Measurements from ENCODE around the gene RAMACL. TPM values are rescaled to one million over a fixed set of nuclear protein-coding genes. Genes with fewer than 3 reads are reported as not detected.

RAMACL gene
- total and polyA plus RNA-seq, 2 donors (not counting 1 experiment from before 2014, with no cell fraction given): 2.7 TPM; not detected in 1

- ATAC-seq (ENCODE audit: low read depth) (no peak), DNase-seq (no peak)
- POLR2A ChIA-PET: no interaction called here
- intact Hi-C loops (cut with micrococcal nuclease): no loop called here
- Histone ChIP-seq H3K4me1 (ENCODE audit: control insufficient read depth in 2 of 2, insufficient read depth in 2 of 2, low read length in 2 of 2) (peaks cover 11 to 16% of the 10 kb centered on the region in 2 donors), H3K79me2 (ENCODE audit: control insufficient read depth, insufficient read depth, low read length) (no peaks in the 10 kb centered on the region), H3K4me2 (replicated peaks; ENCODE audit: low read depth, low read length, poor library complexity, severe bottlenecking) (no peak overlapping the region), H3K27me3 (replicated peaks in 1 of 4; ENCODE audit: control extremely low read depth in 1 of 4, control insufficient read depth in 3 of 4, insufficient read depth in 4 of 4, low read length in 3 of 4) (peaks cover 0 to 58% (median 27%) of the 10 kb centered on the region in 4 experiments), H3K9ac (ENCODE audit: low read length) (no peak overlapping the region), H3K9me3 (ENCODE audit: control extremely low read depth in 1 of 3, control insufficient read depth in 2 of 3, insufficient read depth in 1 of 3, low read length in 2 of 3) (peaks cover 0 to 2% (median 0%) of the 10 kb centered on the region in 3 donors), H2AFZ (ENCODE audit: insufficient read depth, low read depth, low read length, poor library complexity, severe bottlenecking) (no peak overlapping the region), H3K4me3 (ENCODE audit: control extremely low read depth in 1 of 5, extremely low read depth in 1 of 5, insufficient read depth in 1 of 5, low read depth in 2 of 5, low read length in 4 of 5) (no peak overlapping the region), H3K27ac (ENCODE audit: low read length in 2 of 2) (no peak overlapping the region), H4K20me1 (ENCODE audit: control insufficient read depth, insufficient read depth, low read length, poor library complexity, severe bottlenecking) (no peaks in the 10 kb centered on the region), H3K36me3 (replicated peaks in 1 of 2; ENCODE audit: control extremely low read depth in 1 of 2, control insufficient read depth in 1 of 2, extremely low read depth in 1 of 2, insufficient read depth in 2 of 2, low read length in 1 of 2) (no peaks in the 10 kb centered on the region)
- 74% methylated on average over 20 of the region's 26 CpGs for WGBS (ENCODE audit: insufficient coverage)
- Mint-ChIP-seq H3K27ac (no peak overlapping the region), H3K27me3 (peaks cover 46% of the 10 kb centered on the region), H3K9me3 (ENCODE audit: insufficient read depth) (no peaks in the 10 kb centered on the region), H3K4me3 (no peak overlapping the region), H3K4me1 (peaks cover 19% of the 10 kb centered on the region)
- TF ChIP-seq CTCF (IDR thresholded peaks at IDR 0.05): no peak
- no peak for TF ChIP-seq EZH2 (IDR thresholded peaks at IDR 0.05; ENCODE audit: borderline replicate concordance, insufficient read depth, low read depth, low read length, poor library complexity, severe bottlenecking)
- CTCF ChIA-PET: interaction anchor here (1.1 kb wide), 1 partner anchor 9 kb away, joined by 3 read pairs; no protein-coding TSS in a partner anchor
These were observed 47.5 kb upstream of the RAMACL start for GRCh38 chr6:166633732-166634535.

DNA sequence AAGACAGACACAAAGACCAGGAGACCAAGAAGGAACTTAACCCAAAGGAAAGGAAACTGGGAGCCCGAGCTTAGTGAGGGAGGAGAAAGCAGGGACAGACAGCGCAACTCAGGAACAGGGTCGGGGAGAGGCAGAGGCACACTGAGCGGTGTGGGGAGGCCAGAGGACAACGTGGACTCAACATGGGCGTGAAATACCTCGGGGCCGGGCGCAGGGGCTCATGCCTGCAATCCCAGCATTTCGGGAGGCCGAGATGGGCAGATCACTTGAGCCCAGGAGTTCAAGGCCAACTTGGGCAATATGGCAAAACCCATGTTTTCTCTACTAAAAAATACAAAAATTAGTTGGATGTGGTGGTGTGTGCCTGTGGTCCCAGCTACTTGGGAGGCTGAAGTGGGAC, 46.3 kb upstream of the RAMACL start:
- no peak overlapping the region for H3K9ac ChIP-seq (ENCODE audit: low read length)
- ATAC-seq (ENCODE audit: low read depth) (no peak), DNase-seq (no peak)
- no peaks in the 10 kb centered on the region for H4K20me1 ChIP-seq (ENCODE audit: control insufficient read depth, insufficient read depth, low read length, poor library complexity, severe bottlenecking)
- H3K79me2 ChIP-seq (ENCODE audit: control insufficient read depth, insufficient read depth, low read length): no peaks in the 10 kb centered on the region
- no peak overlapping the region for H2AFZ ChIP-seq (ENCODE audit: insufficient read depth, low read depth, low read length, poor library complexity, severe bottlenecking)
- H3K27me3 ChIP-seq (replicated peaks in 1 of 4; ENCODE audit: control extremely low read depth in 1 of 4, control insufficient read depth in 3 of 4, insufficient read depth in 4 of 4, low read length in 3 of 4): peaks cover 0 to 58% (median 25%) of the 10 kb centered on the region in 4 experiments
- H3K27ac Mint-ChIP-seq: no peak overlapping the region
- 92% methylated on average over 9 of the region's 11 CpGs for WGBS (ENCODE audit: insufficient coverage)
- H3K9me3 ChIP-seq (ENCODE audit: control extremely low read depth in 1 of 3, control insufficient read depth in 2 of 3, insufficient read depth in 1 of 3, low read length in 2 of 3): peaks cover 0 to 3% (median 0%) of the 10 kb centered on the region in 3 donors
- TF ChIP-seq CTCF (IDR thresholded peaks at IDR 0.05): no peak
- no peak for TF ChIP-seq EZH2 (IDR thresholded peaks at IDR 0.05; ENCODE audit: borderline replicate concordance, insufficient read depth, low read depth, low read length, poor library complexity, severe bottlenecking)
- CTCF ChIA-PET: interaction anchor here (0.6 to 1.1 kb wide), 2 partner anchors 10 to 67 kb away, joined by 3 read pairs; no protein-coding TSS in a partner anchor
- H3K4me1 Mint-ChIP-seq: peaks cover 16% of the 10 kb centered on the region
- no peaks in the 10 kb centered on the region for H3K36me3 ChIP-seq (replicated peaks in 1 of 2; ENCODE audit: control extremely low read depth in 1 of 2, control insufficient read depth in 1 of 2, extremely low read depth in 1 of 2, insufficient read depth in 2 of 2, low read length in 1 of 2)
- H3K4me2 ChIP-seq (replicated peaks; ENCODE audit: low read depth, low read length, poor library complexity, severe bottlenecking): no peak overlapping the region
- no peak overlapping the region for H3K4me3 Mint-ChIP-seq
- no peak overlapping the region for H3K4me3 ChIP-seq (ENCODE audit: control extremely low read depth in 1 of 5, extremely low read depth in 1 of 5, insufficient read depth in 1 of 5, low read depth in 2 of 5, low read length in 4 of 5)
- no peaks in the 10 kb centered on the region for H3K9me3 Mint-ChIP-seq (ENCODE audit: insufficient read depth)
- H3K27me3 Mint-ChIP-seq: peaks cover 36% of the 10 kb centered on the region
- H3K27ac ChIP-seq (ENCODE audit: low read length in 2 of 2): no peak overlapping the region
- POLR2A ChIA-PET: interaction anchor here (0.7 kb wide), 1 partner anchor 530 kb away, joined by 4 read pairs; no protein-coding TSS in a partner anchor
- peaks cover 9 to 15% of the 10 kb centered on the region in 2 donors for H3K4me1 ChIP-seq (ENCODE audit: control insufficient read depth in 2 of 2, insufficient read depth in 2 of 2, low read length in 2 of 2)
- intact Hi-C loops (cut with micrococcal nuclease): no loop called here
